ENCODE measurements around the gene ETV3.

DNA sequence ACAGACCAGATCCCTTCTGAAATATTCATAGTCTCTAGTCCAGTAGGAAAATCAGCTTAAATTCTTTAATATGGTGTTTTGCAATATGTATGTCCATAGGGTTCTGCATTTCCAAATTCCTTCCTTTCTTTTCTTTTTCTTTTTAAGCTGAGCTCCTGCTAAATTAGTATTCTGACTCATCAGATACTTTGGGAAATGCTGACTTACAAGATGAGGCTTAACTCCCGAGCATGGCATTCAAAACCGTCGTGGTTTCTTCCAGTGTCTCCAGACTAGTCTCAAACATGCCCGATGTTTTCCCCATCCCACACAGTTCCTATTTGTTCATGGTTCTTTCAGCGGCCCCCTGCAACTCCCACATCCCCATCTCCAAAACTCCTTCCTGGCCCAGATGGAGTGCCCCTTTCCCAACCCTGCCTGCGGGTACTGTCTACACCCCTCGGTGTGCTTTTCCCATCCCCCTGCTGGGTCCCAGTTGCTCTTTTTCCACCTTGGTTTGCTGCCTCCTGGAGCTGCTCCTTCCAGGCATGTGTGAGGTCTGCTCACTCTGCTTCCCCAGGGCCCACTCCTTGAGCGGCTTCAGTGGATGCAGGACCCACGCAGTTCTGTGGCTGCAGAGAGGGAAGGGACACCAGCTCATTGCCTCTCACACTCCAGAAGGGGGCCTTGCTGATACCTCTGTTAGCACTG lies 19.5 kb upstream of the ETV3 start:
- TF ChIP-seq, protein P1, sequence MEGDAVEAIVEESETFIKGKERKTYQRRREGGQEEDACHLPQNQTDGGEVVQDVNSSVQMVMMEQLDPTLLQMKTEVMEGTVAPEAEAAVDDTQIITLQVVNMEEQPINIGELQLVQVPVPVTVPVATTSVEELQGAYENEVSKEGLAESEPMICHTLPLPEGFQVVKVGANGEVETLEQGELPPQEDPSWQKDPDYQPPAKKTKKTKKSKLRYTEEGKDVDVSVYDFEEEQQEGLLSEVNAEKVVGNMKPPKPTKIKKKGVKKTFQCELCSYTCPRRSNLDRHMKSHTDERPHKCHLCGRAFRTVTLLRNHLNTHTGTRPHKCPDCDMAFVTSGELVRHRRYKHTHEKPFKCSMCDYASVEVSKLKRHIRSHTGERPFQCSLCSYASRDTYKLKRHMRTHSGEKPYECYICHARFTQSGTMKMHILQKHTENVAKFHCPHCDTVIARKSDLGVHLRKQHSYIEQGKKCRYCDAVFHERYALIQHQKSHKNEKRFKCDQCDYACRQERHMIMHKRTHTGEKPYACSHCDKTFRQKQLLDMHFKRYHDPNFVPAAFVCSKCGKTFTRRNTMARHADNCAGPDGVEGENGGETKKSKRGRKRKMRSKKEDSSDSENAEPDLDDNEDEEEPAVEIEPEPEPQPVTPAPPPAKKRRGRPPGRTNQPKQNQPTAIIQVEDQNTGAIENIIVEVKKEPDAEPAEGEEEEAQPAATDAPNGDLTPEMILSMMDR (IDR thresholded peaks at IDR 0.05): no peak
- no peak for TF ChIP-seq EP300 (IDR thresholded peaks at IDR 0.05)

Measured in stomach (tissue), 4 donors.